ENCODE results near the gene LRRC43. TPM values are rescaled to one million over a fixed set of nuclear protein-coding genes. Genes with fewer than 3 reads are reported as not detected.

LRRC43 gene
- total RNA-seq, 4 donors from 2014 or later: 2.4 to 3.3 TPM; not detected in 2

- H3K27ac ChIP-seq: no peak overlapping the region
- no peaks in the 10 kb centered on the region for H3K9me3 ChIP-seq
- no peak for DNase-seq
- intact Hi-C loops (cut with DNase I; ENCODE audit: low total_unique reads): no loop called here
- no peak overlapping the region for H3K4me3 ChIP-seq
- H3K36me3 ChIP-seq: no peaks in the 10 kb centered on the region
- H3K27me3 ChIP-seq: no peaks in the 10 kb centered on the region
- TF ChIP-seq POLR2A (IDR thresholded peaks at IDR 0.05) (no peak), CTCF (IDR thresholded peaks at IDR 0.05) (no peak)
- no peaks in the 10 kb centered on the region for H3K4me1 ChIP-seq
Observed at GRCh38 chr12:122162976-122163375, 19.9 kb upstream of the LRRC43 start.

- intact Hi-C loops (cut with DNase I; ENCODE audit: low total_unique reads): no loop called here
- Histone ChIP-seq H3K4me3 (no peak overlapping the region), H3K36me3 (no peaks in the 10 kb centered on the region), H3K27me3 (no peaks in the 10 kb centered on the region), H3K9me3 (no peaks in the 10 kb centered on the region), H3K27ac (no peak overlapping the region), H3K4me1 (no peaks in the 10 kb centered on the region)
- TF ChIP-seq POLR2A (IDR thresholded peaks at IDR 0.05): no peak
- no peak for TF ChIP-seq CTCF (IDR thresholded peaks at IDR 0.05)
- DNase-seq: no peak
Observed at GRCh38 chr12:122166422-122167349, 16.2 kb upstream of the LRRC43 start.

GRCh38 chr12:122167356-122167925 is 15.5 kb upstream of the LRRC43 start:
- H3K36me3 ChIP-seq: no peaks in the 10 kb centered on the region
- no peaks in the 10 kb centered on the region for H3K4me1 ChIP-seq
- no peak for DNase-seq
- no peaks in the 10 kb centered on the region for H3K27me3 ChIP-seq
- no peaks in the 10 kb centered on the region for H3K9me3 ChIP-seq
- H3K27ac ChIP-seq: no peak overlapping the region
- TF ChIP-seq CTCF (IDR thresholded peaks at IDR 0.05) (no peak), POLR2A (IDR thresholded peaks at IDR 0.05) (no peak)
- intact Hi-C loops (cut with DNase I; ENCODE audit: low total_unique reads): no loop called here
- H3K4me3 ChIP-seq: no peak overlapping the region

- intact Hi-C loops (cut with DNase I; ENCODE audit: low total_unique reads): no loop called here
- no peak overlapping the region for H3K27ac ChIP-seq
Observed at GRCh38 chr12:122168492-122168891, 14.4 kb upstream of the LRRC43 start.

More at GRCh38 chr12:122168492-122168891, 14.4 kb upstream of the LRRC43 start:
- H3K4me1 ChIP-seq: no peaks in the 10 kb centered on the region
- TF ChIP-seq CTCF (IDR thresholded peaks at IDR 0.05) (no peak), POLR2A (IDR thresholded peaks at IDR 0.05) (no peak)
- no peaks in the 10 kb centered on the region for H3K36me3 ChIP-seq
- no peaks in the 10 kb centered on the region for H3K27me3 ChIP-seq
- H3K4me3 ChIP-seq: no peak overlapping the region
- no peaks in the 10 kb centered on the region for H3K9me3 ChIP-seq
- DNase-seq: no peak

All from uterus (tissue), 4 donors.